ENCODE data around the gene SHROOM3.

SHROOM3 gene

DNA sequence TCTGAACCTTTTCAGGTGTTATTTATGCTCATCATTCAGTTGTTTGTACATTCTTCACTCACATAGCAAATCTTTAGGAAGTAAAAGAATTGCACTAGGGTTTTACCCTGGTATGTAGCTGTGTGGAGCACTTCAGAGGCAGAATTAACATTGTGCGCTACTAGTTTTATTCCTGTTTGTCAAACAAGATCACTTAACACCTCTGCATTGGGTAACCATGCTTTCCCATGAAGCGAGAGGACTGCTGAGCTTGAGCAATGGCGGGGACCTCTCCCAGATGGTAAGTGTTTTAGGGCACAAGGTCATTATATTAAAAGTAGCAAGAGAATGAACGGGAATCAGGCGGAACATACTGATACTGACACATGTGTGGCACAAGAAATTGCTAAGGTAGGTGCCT lies 59.2 kb downstream of the SHROOM3 start:
- DNase-seq (ENCODE audit: low read depth in 3 of 3): no peak

DNA sequence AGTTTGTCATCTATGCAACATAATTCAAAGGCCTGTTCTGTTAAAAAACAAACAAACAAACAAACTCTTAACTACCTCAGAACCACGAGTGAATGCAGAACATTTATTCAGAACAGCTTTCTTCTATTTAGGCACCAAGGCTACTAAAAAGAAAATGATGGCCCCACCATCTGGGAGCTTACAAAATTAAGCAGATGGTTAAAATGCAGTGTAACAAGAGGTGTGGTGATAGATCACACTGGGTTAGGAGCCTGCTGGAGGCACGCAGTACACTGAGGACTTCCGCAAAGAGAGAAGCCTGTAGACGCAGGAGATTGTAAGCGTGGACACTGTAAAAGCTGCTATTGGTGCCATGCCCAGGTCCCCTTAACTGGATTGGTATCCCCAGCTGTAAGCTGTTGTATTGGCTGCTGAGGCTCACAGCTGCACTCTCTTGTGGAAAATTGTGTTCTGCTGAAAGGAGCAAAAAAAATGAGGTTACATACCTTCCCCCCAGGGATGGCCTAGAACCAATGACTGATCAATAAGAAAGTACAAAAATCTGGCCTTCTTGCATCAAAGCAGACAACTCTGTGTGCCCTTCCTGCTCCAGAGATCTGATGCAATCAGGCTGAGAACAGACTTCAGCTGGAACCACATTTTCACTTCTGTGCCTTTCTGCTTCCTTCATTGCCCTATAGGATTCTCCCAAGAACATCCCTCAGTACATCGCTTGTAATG lies 60.0 kb downstream of the SHROOM3 start:
- DNase-seq (ENCODE audit: low read depth in 3 of 3): no peak

DNA sequence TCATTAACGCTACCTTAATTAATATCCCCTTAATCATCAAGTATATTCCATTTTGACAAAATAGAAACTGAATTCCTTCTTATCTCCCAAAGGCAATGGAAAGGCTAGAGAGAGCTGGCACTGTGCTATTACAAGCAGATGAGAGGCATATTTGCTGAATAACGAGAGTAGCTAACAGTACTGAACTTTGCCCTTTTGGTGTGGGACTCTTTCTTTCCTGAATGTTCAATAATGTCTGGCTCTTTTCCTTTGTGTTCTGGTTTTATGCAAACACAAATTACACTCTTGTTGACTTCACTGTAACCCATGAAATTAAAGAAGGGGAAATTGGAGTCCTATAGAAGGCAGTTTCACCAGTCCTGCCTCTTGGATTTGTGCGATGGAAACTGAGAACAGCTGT lies 63.5 kb downstream of the SHROOM3 start:
- DNase-seq (ENCODE audit: low read depth in 3 of 3): no peak

DNA sequence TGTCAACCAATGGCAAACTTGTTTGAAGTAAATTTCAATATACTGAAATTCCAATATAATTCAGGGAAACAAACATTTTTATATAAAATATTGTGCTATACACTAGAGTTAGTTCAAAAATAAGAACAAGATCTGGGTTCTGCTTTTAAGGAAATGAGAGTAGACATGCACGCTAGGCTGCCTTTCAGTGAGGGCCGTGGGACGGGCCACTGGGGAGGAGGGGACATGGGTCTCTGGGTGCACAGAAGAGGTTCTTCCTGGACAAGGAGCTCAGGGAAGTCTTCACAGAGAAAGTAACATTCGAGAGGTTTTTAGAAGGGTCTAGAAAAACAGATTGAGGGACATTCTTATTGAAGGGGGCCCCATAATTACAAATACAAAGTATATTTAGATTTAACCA lies 64.4 kb downstream of the SHROOM3 start:
- DNase-seq (ENCODE audit: low read depth in 3 of 3): no peak

DNA sequence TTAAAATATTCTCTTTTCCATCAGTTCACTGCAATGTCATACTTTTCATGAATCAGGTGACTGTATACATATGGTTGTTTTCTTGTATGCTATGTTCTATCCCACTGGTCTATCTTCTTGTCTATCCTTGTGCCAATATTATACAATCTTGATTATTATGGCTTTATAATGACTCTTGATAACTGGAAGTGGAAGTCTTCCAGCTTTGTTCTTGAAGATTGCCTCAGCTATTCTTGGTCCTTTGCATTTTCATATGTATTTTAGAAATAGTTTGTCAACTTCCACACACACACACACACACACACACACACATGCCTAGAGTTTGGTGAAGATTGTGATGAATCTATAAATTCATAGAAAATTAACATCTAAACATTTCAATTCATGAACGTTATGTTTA lies 67.9 kb downstream of the SHROOM3 start:
- no peak for DNase-seq (ENCODE audit: low read depth in 3 of 3)

DNA sequence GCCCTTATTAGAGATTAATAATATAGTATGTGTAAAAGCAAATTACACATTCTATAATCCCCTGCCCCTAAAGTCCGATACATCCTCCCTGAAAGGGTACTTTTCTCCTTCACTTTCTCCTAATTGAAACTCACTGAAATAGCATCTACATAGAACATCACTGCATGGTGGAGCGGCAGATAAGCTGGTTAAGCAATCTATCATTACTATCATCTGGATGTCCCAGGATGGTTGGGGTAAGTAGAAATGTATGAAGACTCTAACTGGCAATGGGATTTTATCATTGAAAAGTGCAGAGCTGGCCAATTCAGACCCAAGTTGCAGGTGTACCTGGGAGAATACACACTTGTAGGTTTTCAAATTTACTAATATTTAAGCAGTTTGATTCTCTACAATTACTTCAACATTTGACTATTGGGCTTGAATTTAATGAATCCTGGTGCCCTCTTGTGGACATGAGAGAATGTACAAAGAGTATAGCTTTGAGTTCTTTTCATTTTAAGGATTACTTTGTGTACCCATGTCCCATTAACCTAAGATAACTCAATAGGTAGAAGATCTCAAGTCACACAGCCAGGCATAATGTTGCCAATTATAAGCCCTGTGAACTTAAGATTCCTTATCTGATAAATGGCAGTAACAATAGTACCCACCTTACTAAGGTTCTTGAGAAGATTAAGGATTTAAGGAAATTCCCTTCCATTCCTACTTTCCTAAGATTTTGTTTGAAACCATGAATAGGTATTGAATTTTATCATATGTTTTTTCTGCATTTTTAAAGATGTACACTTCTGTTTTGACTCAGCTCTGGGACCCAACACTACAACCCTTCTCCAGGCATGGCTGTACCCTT lies 69.8 kb downstream of the SHROOM3 start:
- DNase-seq (ENCODE audit: low read depth in 3 of 3): no peak

DNA sequence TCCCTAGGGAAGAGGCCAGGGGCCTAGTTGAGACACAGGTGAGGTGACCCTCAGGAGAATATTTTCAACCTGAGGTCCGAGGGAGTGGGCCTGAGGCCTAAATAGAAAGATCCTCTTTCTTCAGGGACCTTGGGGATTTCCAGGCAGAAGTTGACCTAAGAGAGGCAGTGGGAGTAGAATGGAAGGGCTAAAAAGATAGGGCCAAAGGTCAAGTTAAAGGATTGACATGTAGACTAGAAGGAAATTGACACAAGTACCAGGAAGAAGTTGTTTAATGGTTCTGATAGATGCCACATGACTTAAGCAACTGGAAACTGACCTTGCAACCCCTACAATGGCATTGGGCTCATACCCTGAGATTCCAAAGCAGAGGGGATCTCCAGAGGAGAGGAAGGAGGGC lies 76.9 kb downstream of the SHROOM3 start:
- no peak for DNase-seq (ENCODE audit: low read depth in 3 of 3)

DNA sequence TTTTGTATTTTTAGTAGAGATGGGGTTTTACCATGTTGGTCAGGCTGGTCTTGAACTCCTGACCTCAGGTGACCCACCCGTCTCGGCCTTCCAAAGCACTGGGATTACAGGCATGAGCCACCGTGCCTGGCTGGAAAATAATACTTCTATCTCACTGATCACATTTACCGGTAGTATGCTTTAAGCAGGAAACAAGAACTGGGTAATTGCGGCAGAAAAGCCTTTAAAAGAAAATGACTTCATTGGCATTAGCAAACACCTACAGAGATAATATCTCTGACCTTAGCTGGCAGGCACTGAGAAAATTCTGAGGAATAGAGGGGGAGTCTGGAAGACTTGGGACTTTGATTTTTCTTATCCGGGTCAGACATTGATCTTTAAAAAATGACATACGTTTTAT lies 78.5 kb downstream of the SHROOM3 start:
- DNase-seq (ENCODE audit: low read depth in 3 of 3): no peak

DNA sequence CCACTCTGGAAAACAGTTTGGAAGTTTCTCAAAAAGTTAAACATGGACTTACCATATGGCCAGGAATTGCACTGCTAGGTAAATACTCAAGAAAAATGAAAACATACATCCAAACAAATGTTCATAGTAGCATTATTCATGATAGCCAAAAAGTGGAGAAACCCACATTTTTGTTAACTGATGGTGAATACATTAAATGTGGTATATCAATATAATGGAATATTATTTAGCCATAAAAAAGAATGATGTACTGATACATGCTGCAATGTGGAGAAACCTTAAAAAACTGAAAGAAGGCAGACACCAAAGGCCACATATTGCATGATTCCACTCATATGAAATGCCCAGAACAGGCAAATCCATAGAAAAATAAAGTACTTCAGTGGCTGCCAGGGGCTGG lies 79.1 kb downstream of the SHROOM3 start:
- no peak for DNase-seq (ENCODE audit: low read depth in 3 of 3)

DNA sequence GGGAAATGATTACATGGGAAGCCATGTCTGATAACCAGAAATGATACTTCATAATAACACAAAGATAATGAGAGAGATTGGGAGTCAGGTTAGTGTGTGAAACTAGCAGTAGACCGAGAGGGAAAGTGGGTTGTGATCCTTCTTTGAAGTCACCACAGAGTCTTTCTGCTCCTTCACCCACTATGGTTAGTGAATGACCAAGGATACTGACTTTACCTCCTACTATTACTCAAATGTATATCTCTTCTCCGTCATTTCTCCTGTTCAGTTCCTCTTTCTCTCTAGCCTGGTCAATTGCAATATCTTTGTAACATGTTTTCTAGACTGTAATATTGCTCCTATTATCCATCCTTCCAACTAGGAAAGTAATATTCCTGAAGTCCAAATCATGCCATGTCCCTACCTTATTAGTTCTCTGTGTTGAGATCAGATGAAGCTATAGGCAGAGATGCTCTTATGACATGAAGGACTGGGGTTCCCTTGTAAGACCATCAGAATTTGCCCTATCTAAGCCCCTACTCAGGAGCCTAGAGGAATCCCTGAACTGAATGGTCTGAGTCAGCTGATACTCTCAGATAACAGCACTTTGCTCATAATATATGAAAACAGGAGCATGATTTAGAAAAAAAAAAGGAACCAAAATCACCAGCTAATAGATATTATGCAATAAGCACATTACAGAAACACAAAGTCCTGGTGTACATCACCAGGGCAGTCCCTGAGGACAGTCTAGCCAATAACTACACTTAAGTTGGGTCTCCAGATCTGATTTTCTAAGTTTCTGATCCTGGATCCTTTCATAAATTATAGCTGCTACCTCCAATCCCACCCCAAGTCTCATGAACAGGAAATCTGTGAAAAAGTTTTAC lies 81.2 kb downstream of the SHROOM3 start:
- no peak for DNase-seq (ENCODE audit: low read depth in 3 of 3)

DNA sequence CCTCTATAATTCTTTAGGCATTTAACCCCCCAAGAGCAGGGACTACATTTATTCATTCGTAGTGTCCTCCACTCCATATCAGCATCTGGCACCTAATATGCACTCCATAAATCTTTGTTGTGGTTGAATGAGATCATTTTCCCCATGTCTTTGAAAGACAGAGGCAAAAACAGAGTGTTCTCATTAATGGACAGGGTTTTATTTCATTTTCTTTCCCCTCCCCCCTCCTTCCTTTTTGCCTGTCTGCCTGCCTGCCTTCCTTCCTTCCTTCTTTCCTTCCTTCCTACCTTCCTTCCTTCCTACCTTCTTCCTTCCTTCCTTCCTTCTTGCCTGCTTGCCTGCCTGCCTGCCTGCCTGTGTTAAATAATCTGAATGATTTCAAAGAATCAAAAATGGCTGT lies 83.2 kb downstream of the SHROOM3 start:
- no peak for DNase-seq (ENCODE audit: low read depth in 3 of 3)

DNA sequence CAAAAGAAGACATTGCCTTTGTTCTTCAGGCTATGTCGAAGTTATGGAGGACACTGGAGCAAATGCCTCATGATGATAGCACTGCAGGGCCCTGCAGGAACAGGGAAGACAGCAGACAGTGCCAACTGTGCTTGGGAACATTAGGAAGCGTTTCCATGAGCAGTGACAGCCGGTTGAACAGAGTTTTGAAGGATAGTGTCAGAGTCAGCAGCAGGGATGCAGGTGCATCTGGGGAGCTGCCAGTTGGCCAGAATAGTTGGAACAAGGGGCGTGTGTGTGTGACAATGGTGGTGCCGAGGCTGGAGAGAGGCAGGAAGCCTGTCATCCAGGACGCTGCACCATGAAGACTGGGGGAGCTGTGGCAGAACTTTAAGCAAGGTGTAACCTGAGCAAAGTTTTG lies 88.6 kb downstream of the SHROOM3 start:
- no peak for DNase-seq (ENCODE audit: low read depth in 3 of 3)

DNA sequence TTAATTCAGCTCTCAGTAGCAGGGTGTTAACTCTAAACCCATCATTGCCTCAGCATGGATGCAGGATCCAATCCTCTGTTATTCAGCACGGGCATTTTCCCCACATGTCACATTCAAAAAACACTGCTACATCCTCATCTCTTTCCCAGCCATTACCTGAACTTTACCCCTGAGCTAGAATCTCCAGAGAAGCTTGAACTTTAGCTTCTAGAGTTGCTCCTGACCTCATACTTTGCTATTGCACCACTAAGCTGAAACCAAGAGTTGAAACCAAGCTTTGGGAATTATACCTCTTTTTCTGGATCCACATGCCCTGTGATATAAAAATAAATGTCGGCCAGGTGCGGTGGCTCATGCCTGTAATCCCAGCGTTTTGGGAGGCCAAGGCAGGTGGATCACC lies 90.7 kb downstream of the SHROOM3 start:
- DNase-seq (ENCODE audit: low read depth in 3 of 3): no peak

DNA sequence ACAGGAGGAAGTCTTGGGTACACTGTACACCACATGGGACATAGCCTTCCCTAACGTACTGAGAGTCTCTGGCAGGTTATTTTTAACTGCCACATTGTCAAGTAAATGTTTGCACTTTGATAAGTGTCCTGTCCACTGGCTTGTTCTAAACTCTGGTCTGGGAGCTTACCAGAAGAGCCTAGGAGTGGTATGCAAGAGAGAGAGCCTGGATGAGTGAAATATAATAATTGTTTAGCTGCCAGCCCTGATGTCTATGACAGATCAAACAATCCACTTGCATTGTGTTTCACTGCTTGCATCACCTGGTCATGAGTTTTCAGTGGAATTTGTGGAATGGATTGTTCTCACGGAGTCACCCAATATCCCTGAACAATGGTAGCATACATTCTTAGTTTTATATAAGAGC lies 91.6 kb downstream of the SHROOM3 start:
- DNase-seq (ENCODE audit: low read depth in 3 of 3): no peak

DNA sequence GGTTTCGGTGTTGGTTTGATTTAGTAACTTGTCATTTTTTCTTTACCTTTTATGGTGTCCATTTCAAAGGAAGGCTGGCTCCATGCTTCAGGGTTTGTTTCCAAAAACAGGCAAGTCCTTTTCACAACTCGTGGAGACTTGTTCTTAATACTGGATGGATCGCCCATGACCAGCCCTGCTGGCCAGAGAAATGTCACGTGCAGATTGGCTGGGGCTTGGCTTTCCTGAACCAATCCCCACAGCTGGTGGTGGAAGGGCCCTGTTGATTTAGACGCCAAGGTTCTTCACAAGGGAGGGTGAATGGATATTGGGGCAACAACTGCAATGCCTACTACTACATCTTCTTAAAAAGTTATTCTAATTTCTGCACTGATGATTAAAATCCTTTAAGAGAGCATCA lies 92.6 kb downstream of the SHROOM3 start:
- DNase-seq (ENCODE audit: low read depth in 3 of 3): no peak

DNA sequence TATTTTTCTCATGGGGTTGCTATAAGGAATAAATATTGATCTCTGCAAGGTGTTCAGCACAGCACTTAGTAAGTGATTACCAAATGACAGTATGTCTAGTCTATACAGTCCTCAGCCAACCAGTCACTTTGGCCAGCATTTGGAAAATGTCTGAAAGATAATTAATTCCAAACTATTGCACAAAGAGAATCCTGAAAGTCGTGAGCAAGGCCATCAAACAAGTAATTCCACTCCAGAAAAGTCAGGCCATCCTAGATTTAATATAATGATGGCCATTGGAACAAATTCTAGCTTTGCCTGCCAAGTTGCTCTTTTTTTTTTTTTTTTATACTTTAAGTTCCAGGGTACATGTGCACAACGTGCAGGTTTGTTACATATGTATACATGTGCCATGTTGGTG lies 96.6 kb downstream of the SHROOM3 start:
- DNase-seq (ENCODE audit: low read depth in 3 of 3): no peak

DNA sequence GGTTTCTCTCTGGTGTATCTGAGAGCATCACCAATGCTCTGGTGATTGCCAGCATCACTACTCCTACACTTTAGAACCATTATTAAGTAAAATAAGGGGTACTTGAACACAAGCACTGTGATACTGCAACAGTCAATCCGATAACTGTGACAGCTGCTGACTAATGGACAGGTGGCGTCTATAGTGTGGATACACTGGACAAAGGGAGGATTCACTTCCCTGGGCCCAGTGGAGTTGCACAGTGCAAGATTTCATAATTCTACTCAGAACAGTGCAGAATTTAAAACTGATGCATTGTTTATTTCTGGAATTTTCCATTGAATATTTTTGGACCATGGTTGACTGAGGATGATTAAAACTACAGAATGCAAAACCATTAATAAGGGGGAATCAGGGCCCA lies 97.8 kb downstream of the SHROOM3 start:
- DNase-seq (ENCODE audit: low read depth in 3 of 3): no peak

DNA sequence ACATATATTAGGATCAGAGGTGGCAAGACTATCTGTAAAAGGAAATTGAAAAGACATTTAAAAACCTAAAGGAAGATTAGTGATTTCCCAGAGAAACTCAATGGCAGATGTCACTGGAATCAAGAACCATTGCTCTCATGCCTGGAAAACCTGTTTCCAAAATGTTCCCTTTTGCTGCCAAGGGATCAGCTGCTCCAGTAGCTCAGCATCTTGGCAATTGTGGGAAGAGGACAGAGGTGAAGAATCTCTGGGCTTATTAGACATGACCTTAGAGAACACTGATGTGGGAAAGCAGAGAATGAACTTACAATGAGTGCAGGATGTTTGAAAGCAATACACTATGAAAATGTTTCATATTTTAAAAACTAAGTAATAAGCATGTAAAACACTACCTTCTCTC lies 98.3 kb downstream of the SHROOM3 start:
- DNase-seq (ENCODE audit: low read depth in 3 of 3): no peak

DNA sequence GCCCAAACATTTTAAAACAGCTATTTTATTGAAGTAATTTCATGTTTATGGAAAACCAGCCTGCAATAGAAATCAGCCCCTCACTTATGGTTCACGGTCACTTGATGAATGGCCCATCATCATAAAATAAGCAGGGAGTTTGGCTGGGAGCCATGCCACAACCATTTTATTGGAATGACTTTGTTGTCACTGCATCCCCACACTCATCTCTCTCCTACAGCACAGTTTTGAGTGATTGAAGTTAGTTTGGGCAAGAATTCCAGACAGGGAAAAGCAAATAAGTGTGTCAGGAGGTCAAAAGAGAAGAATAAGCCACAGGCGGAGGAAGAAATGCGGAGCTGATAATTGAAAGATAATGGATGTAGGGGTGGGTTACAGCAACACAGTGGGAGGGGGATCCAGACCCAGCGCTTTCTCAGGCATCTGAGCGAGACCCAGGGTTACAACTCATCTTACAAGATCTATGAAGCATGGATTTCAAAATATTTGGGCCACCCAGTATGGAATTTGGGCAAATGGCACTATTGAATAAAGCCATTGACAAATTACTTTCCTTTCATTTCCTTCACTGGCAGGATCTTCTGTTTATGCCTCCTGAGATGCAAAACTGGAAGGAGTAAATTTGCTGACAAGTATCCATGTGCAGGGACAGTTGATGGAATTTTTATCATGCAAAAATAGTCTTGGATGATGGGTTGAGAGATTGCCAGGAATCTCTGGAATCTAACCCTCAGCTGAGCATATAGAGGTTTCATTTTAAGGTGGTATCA lies 100.8 kb downstream of the SHROOM3 start:
- no peak for DNase-seq (ENCODE audit: low read depth in 3 of 3)

DNA sequence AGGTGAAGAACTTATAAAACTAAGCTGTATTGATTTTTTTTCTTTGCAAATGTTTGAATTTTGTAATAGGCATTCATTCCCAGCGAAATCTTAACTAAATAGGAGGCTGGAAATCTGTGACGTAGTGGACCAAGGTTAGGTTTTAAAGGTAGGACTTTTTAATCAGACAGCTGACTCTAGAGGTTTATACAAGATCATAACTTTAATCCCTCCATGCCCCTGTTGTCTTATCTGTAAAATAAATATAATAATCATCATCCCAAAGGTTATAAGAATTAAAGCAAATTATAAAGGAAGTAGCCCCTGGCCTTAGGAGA lies 101.3 kb downstream of the SHROOM3 start:
- no peak for DNase-seq (ENCODE audit: low read depth in 3 of 3)

DNA sequence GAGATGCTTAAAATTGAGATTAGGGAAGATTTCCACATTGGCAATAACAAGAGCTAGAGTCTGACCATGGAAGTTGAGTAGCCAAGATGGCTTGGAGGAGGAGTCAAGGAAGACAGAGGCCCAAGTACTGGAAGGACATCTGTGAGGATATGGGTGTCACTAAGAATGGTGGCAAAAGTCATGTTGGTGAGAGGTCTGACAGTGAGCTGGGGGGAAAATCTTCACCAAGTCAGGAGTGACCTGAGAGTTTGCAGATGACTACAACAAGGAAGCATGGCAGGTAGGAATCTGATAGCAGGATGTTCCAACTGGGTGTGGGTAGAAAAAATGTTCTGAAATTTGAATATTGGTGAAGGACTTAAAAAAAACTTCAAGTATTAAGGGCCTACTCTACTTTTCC lies 103.3 kb downstream of the SHROOM3 start:
- no peak for DNase-seq (ENCODE audit: low read depth in 3 of 3)

DNA sequence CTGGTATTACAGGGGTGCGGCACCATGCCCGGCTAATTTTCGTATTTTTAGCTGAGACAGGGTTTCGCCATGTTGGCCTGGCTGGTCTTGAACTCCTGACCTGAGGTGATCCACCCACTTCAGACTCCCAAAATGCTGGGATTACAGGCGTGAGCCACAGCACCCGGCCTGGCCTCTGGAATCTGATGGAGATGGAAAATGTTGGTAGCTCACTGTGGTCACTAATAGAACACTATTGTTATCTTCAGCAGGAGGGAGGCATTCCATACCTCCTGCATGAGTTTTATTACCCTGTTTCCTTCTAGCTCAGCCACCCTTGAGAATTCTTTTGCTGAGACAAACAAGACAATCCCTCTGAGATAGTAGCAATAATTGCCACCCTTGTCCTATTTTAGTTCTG lies 105.0 kb downstream of the SHROOM3 start:
- no peak for DNase-seq (ENCODE audit: low read depth in 3 of 3)

Measured in stimulated activated CD4-positive, alpha-beta T cell treated with anti-CD3 and anti-CD28 coated beads, TNF-alpha, amount 100 ng/mL, for 4 hours (primary cell).